Measurements from ENCODE around the gene EEF1AKMT2. TPM values are rescaled to one million over a fixed set of nuclear protein-coding genes. Genes with fewer than 3 reads are reported as not detected.

Gene EEF1AKMT2
- total RNA-seq, 1 experiment from 2014 or later = 18.2 TPM

GRCh38 chr10:124728071-124728829 lies 63.4 kb downstream of the EEF1AKMT2 start:
- Histone ChIP-seq H3K79me2 (ENCODE audit: low read length) (no peaks in the 10 kb centered on the region), H3K4me2 (ENCODE audit: low read length) (no peak overlapping the region), H3K27ac (ENCODE audit: low read length) (no peak overlapping the region)

GRCh38 chr10:124727361-124727960 lies 64.2 kb downstream of the EEF1AKMT2 start:
- Histone ChIP-seq H3K9me3 (ENCODE audit: low read length) (no peaks in the 10 kb centered on the region), H3K4me3 (ENCODE audit: low read length) (no peak overlapping the region), H3K4me1 (ENCODE audit: insufficient read depth, low read length) (no peaks in the 10 kb centered on the region), H3K36me3 (ENCODE audit: low read depth, low read length) (no peaks in the 10 kb centered on the region), H4K20me1 (ENCODE audit: low read length) (no peaks in the 10 kb centered on the region), H3K4me2 (ENCODE audit: low read length) (no peak overlapping the region), H3K9ac (ENCODE audit: low read length) (no peak overlapping the region), H3K79me2 (ENCODE audit: low read length) (no peaks in the 10 kb centered on the region), H3F3A (ENCODE audit: low read length, unreplicated experiment) (no peaks in the 10 kb centered on the region), H3K27me3 (ENCODE audit: low read length) (no peaks in the 10 kb centered on the region), H3K27ac (ENCODE audit: low read length) (no peak overlapping the region), H3K9me2 (replicated peaks; ENCODE audit: low read length) (no peaks in the 10 kb centered on the region), H2AFZ (ENCODE audit: low read length) (no peak overlapping the region)
- ChIA-PET POLR2A (ENCODE audit: unreplicated experiment) (no interaction called here), CTCF (no interaction called here)
- no peak for TF ChIP-seq EZH2phosphoT487 (IDR thresholded peaks at IDR 0.05; ENCODE audit: borderline replicate concordance, low read length)
- TF ChIP-seq CTCF (conservative IDR thresholded peaks at IDR 0.05; ENCODE audit: low read depth, low read length) = no peak
- TF ChIP-seq EZH2 (IDR thresholded peaks at IDR 0.05; ENCODE audit: low read length, unreplicated experiment) = no peak
- DNase-seq (no peak), ATAC-seq (no peak)
- BruUV-seq (replicated peaks) = no TSS peak
- intact Hi-C loops (cut with micrococcal nuclease) = no loop called here

More at GRCh38 chr10:124728071-124728829, 63.4 kb downstream of the EEF1AKMT2 start:
- H3K9ac ChIP-seq (ENCODE audit: low read length) = no peak overlapping the region
- intact Hi-C loops (cut with micrococcal nuclease) = no loop called here
- H3K9me3 ChIP-seq (ENCODE audit: low read length) = no peaks in the 10 kb centered on the region
- DNase-seq (no peak), ATAC-seq (no peak)
- H2AFZ ChIP-seq (ENCODE audit: low read length) = no peak overlapping the region
- H4K20me1 ChIP-seq (ENCODE audit: low read length) = no peaks in the 10 kb centered on the region
- POLR2A ChIA-PET (ENCODE audit: unreplicated experiment) = no interaction called here
- H3F3A ChIP-seq (ENCODE audit: low read length, unreplicated experiment) = no peaks in the 10 kb centered on the region
- no peaks in the 10 kb centered on the region for H3K36me3 ChIP-seq (ENCODE audit: low read depth, low read length)
- BruUV-seq (replicated peaks) = no TSS peak
- no peak for TF ChIP-seq CTCF (conservative IDR thresholded peaks at IDR 0.05; ENCODE audit: low read depth, low read length)
- no peak for TF ChIP-seq EZH2 (IDR thresholded peaks at IDR 0.05; ENCODE audit: low read length, unreplicated experiment)
- no peak for TF ChIP-seq EZH2phosphoT487 (IDR thresholded peaks at IDR 0.05; ENCODE audit: borderline replicate concordance, low read length)
- no peak overlapping the region for H3K4me3 ChIP-seq (ENCODE audit: low read length)
- CTCF ChIA-PET = no interaction called here
- no peaks in the 10 kb centered on the region for H3K9me2 ChIP-seq (replicated peaks; ENCODE audit: low read length)
- no peaks in the 10 kb centered on the region for H3K27me3 ChIP-seq (ENCODE audit: low read length)
- no peaks in the 10 kb centered on the region for H3K4me1 ChIP-seq (ENCODE audit: insufficient read depth, low read length)

- no peak overlapping the region for H2AFZ ChIP-seq (ENCODE audit: low read length)
- H3K9me3 ChIP-seq (ENCODE audit: low read length) = no peaks in the 10 kb centered on the region
- ChIA-PET CTCF (no interaction called here), POLR2A (ENCODE audit: unreplicated experiment) (no interaction called here)
- no peaks in the 10 kb centered on the region for H3K79me2 ChIP-seq (ENCODE audit: low read length)
- intact Hi-C loops (cut with micrococcal nuclease) = no loop called here
- no peak overlapping the region for H3K27ac ChIP-seq (ENCODE audit: low read length)
- H3K36me3 ChIP-seq (ENCODE audit: low read depth, low read length) = no peaks in the 10 kb centered on the region
- no peaks in the 10 kb centered on the region for H3K9me2 ChIP-seq (replicated peaks; ENCODE audit: low read length)
- ATAC-seq = no peak
- no TSS peak for BruUV-seq (replicated peaks)
- no peak overlapping the region for H3K9ac ChIP-seq (ENCODE audit: low read length)
- no peak for DNase-seq
- H3K27me3 ChIP-seq (ENCODE audit: low read length) = no peaks in the 10 kb centered on the region
- H3K4me3 ChIP-seq (ENCODE audit: low read length) = no peak overlapping the region
- no peaks in the 10 kb centered on the region for H3F3A ChIP-seq (ENCODE audit: low read length, unreplicated experiment)
- H4K20me1 ChIP-seq (ENCODE audit: low read length) = no peaks in the 10 kb centered on the region
- H3K4me1 ChIP-seq (ENCODE audit: insufficient read depth, low read length) = no peaks in the 10 kb centered on the region
- TF ChIP-seq CTCF (conservative IDR thresholded peaks at IDR 0.05; ENCODE audit: low read depth, low read length) = no peak
- TF ChIP-seq EZH2phosphoT487 (IDR thresholded peaks at IDR 0.05; ENCODE audit: borderline replicate concordance, low read length) = no peak
- no peak for TF ChIP-seq EZH2 (IDR thresholded peaks at IDR 0.05; ENCODE audit: low read length, unreplicated experiment)
- no peak overlapping the region for H3K4me2 ChIP-seq (ENCODE audit: low read length)
These were observed 65.9 kb downstream of the EEF1AKMT2 start for GRCh38 chr10:124725791-124726190.

Data from PC-3 (cell line).